NOMO-1 treated with DMSO at 0.1 percent for 48 hours (cell line): ENCODE measurements around the gene BCL7B.
"Not testable (repeated sequence)": the region's sequence is repeated elsewhere in the genome, so short reads cannot be mapped to it uniquely, and the experiment has no call there.

Source experiments
- DNase-seq: peaks from one replicate; lab custom pipeline; 2025; ENCODE audit not compliant: unreplicated experiment; lab: John Stamatoyannopoulos, UW

BCL7B gene

DNA sequence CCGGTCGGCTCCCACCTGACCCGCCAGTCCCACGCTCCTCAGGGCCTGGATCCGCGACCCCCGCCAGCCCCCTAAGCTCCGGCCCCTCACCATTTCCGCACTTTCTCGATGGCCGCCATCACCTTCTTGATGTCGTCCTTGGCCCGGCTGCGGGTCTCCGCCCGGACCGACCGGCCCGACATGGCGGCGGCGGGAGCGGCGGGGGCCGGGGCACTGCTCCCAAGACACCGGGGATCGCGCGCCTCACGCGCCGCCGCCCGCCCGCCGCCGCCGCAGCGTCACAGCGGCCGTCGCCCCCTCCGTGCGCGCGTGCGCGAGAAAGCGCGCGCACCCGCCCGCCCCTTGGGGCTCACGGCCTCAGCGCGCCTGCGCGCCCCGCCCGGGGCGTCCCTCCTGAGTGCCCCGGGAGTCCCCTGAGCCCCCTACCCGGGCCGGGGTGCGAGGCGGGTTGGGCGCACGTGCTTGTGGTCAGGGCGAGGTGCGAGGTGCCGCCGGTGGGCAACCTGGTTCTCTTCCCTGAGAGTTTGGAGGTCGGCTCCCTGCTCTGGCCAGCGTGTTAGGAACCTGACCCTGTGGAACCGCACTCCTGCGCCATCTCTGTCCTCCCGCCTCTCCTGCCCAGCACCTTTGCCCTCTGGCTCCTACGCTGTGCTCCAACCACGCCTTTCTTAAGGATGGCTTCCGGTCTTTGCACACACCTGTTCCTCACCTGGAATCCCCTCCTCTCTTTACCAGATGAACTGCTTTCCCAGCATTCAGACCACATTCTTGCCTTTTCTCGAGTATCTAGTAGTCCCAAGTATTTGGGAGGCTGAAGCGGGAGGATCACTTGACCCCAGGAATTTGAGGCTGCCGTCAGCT lies at the start of gene BCL7B:
Gene BCL7B, minus strand, starts transcription at position 294 of the 861 bp plus-strand sequence. Its CDS starts 112 bp downstream, at position 182.
- DNase-seq = peak; percentile 78

- no peak for DNase-seq
These were observed 48.2 kb upstream of the BCL7B start for GRCh38 chr7:73605601-73606220.

DNA sequence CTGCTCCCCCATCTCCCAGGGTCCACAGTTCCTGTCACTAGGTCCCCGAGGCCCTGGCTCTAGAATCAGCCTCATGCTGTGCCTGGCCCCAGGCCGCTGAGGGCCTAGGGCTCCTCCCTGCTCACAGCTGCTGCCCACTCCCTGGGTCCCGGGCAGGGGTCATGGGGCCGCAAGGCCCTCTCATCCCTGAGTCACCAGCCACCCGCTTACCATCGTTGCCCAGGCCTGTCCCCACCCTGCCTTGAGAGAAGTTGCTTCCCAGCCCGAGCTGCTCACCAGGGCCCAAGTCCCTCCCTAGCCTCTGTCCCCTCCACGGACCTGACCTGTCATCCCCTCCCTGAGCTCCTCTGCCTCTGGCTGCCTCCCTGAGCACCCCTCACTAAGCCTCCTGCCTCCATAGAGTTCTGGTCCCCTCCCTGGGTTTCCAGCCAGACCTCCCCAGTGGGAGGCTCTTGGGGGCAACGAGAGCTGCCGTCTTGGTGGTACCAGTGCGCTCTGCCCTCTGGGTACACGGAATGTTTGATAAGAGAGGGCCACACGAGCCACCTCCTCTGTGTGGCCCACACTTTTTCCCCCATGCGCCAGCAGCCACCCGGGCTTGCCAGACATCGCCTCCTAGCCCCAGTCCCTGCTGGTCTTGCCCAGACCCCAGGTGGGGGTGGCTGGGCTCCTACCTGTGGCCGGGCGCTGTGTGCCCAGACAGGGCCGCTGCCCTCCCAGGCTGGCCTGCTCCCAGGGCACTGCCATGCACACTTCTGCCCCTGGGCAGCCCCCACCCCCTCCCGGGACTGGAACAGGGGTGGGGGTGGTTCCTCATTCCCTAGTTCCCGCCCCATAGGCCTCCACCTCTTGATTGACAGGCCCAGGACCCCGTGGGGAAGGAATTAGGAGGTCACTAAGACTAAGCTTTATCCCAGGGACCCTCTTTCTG lies 45.5 kb upstream of the BCL7B start:
- DNase-seq = no peak

- DNase-seq = no peak
These were observed 42.4 kb upstream of the BCL7B start for GRCh38 chr7:73599916-73600315.

GRCh38 chr7:73599151-73599882 lies 41.8 kb upstream of the BCL7B start:
- no peak for DNase-seq

DNA sequence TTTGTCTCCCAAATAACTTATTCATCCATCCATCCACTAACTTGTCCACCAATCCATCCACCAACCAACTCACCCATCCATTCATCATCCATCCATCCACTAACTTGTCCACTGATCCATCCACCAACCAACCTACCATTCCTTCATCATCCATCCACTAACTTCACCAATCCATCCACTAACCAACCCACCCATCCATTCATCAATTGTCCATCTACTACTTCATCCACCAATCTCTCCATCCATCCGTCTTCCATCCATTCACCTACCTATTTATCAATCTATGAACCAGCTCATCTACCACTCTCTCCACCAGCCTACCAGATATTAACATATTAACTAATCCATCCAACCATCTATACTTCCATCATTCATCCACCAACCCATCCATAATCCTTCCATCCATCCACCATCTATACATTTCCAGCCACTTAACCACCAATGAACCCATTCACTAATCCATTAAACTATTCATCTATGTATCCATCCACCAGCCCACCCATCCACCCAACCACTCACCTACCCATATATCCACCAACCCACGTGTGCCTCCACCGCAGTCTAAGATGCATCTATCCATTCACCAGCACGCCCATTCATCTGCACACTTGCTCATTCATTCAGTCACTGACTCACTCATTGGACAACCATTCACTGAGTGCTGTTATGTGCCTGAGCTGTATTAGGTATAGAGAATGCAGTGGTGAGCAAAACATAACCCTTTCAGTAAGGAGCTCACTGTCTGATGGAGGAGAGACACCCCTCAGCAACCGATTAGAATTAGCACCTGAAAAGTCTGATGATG lies 40.7 kb upstream of the BCL7B start:
- no peak for DNase-seq

GRCh38 chr7:73596191-73597065 lies 38.9 kb upstream of the BCL7B start:
- DNase-seq = no peak

DNA sequence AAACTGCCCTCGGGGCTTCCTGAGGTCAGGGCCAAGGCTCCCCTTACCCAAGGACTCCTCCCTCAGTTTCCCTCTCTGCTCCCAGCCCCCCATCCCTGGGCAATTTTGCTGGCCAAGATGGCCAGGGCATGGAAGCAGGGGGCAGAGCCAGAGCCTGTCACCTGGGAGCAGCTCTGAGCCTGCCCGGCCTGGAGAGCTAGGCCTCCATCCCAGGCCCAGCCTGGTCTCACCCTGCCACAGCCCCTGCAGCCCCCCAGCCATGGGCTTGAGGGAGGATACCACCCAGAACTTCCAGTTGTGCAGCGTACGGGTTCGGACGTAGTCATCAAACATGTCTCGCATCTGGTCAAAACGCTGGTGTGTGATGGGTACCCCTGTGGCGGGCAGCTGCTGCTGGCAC lies 37.9 kb upstream of the BCL7B start:
- no peak for DNase-seq

DNA sequence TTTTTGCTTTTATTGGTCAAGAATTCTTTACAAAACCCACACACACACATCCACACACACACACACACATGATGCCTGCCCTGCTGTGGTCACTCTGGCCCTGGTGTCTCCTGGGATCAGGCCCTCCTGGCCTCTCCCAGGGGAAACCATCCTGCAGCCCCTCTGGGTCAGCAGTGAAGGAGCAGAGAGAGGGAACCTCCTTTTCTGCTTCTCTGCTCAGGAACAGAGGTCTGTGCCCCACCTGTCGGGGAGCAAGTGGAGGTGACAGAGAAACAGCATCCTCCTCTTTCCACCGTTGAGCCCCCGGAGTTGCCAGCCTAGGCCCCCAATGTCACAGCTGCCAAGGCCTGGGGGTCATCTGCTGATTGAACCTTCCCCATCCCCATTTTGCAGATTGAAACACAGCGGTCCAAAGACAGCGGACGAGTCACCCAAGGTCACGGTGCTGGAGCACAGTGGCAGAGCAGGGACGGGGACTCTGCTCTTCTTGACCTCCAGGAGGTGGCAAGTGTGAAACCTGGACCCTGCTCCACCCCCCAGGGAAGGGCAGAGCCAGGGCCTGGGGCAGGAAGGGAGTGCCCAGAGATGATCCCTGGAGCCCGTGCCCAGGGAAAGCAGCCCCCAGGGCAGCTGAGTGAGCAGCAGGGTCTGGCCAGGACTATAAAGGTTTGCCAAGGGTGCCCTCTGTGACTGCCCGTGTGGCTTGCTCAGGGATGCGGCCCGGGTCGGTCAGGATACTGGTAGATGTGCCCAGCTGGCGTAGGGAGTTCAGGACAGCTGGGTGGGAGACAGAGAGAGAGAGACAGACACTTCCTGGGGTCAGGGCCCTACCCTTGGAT lies 35.9 kb upstream of the BCL7B start:
- no peak for DNase-seq

DNA sequence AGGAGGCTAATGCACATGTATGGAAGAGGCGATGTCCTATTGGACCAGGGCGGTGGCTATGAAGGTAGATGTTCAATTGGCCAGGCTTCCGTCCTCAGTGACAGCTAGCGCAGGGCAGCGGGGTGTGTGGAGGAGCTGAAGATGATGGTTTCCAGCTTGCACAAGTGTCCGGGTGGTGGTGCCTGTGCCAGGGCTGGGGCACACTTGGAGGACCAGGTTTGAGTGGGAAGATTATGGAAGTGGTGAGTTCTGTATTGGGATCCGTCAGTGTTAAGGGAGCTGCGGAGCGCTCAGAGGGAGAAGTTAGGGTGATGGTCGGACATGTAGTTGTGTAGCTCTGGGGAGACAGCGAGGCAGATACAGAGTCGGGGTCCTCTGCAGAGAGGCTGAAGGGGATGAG lies 29.4 kb upstream of the BCL7B start:
- DNase-seq = no peak

DNA sequence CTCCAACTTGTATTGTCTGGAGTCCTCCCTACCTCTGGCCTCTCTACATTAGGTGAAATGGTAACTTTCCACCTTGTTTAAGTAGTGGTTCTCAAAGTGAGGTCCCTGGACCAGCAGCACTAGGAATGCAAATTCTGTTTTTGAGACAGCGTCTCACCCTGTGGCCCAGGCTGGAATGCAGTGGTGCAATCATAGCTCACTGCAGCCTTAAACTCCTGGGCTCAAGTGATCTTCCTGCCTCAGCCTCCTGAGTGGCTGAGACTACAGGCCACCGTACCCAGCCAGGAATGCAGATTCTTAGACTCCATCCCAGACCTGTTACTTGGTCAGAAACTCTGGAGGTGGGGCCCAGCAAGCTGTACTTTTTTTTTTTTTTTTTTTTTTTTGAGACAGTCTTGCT lies 27.7 kb upstream of the BCL7B start:
- no peak for DNase-seq

DNA sequence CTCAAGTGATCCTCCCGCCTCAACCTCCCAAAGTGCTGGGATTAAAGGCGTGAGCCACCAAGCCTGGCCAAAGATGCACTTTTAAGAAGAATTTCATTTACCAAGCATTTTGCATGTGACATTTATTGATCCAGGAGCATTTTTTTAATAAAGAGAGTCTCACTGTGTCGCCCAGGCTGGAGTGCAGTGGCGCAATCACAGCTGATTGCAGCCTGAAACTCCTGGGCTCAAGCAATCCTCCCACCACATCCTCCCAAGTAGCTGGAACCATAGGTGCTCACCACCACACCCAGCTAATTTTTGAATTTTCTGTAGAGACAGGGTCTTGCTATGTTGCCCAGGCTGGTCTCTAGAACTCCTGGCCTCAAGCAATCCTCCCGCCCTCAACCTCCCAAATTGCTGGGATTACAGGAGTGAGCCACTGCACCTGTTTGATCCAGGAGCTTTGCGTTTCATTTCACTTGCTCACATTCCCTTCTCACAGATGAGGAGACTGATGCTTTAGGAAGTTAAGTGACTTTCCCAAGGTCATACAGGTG lies 25.2 kb upstream of the BCL7B start:
- DNase-seq = peak; percentile 34

DNA sequence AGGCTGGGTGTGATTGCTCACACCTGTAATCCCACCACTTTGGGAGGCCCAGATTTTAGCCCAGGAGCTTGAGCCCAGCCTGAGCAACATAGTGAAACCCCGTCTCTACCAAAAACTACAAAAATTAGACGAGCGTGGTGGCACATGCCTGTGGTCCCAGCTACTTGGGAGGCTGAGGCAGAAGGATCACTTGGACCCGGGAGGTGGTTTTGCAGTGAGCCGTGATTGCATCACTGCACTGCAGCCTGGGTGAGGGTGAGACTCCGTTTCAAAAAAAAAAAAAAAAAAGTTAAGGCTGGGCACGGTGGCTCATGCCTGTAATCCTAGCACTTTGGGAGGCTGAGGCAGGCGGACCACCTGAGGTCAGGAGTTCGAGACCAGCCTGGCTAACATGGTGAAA lies 23.5 kb upstream of the BCL7B start:
- DNase-seq = not testable (repeated sequence)

DNA sequence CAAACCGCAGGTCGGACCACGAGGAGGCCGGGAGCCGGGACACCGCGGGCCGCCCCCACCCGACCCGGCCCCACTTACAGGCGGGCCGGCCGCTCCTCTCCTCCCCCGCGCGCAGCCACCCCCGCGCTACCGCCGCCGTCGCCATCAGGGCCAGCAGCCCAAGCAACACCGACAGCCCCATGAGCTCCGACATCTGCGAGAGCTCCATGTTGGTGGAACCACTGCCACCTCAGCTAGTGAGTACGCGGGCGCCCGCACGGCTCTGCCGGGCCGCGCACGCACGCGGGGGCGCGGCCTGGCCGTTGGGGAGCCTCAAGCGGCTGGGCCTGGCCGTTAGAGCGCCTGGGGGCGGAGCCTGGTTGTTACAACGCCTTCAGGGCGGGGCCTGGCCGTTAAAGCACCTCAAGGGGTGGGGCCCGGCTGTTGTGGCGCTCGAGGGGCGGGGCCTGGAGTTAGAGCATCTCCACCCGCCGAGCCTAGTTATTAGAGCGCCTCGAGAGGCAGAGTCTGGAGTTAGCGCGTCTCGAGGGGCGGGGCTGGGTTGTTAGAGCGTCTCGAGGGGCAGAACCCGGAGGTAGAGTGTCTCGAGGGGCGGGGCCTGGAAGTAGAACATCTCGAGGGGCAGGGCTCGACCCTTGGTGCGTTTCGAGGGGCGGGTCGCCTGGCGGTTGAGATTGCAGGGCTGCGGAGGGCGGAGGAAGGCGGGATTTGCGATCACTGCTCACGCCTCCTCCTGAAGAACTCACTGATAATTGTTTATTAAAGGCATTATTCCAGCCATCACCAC lies 21.0 kb upstream of the BCL7B start, which contains the start of gene TBL2:
Gene TBL2, minus strand, starts transcription at position 238 of the 787 bp plus-strand sequence. Its CDS starts 30 bp downstream, at position 208.
- peak; percentile 100 for DNase-seq

DNA sequence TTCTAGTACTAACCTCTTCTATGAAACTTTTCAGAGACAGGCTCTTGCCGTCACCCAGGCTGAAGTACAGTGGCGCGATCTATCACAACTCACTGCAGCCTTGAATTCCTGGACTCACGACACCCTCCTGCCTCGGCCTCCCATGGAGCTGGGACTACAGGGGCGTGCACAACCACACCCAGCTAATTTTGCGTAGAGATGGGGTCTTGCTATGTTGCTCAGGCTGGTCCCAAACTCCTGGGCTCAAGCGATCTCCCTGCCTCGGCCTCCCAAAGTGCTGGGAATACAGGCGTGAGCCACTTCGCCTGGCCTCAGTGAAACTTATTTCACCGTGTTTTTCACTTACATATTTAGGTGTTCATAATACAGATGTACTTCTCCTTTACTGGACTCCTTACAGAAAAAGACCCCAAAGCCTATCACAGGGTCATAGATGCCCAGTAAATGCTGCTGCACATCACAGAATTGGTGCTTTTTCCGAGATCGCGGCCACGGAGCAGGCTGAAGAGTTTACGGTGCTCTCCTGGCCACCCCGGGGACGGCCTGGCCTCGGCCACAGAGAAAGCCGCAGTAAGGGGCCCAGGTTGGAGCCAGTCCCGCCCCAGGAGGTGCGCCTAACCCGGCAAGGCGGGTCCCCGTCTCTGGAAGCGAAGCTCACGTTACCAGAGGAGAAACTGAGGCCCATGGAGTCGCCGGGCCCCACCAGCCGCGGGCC lies 20.3 kb upstream of the BCL7B start:
- peak; percentile 71 for DNase-seq

DNA sequence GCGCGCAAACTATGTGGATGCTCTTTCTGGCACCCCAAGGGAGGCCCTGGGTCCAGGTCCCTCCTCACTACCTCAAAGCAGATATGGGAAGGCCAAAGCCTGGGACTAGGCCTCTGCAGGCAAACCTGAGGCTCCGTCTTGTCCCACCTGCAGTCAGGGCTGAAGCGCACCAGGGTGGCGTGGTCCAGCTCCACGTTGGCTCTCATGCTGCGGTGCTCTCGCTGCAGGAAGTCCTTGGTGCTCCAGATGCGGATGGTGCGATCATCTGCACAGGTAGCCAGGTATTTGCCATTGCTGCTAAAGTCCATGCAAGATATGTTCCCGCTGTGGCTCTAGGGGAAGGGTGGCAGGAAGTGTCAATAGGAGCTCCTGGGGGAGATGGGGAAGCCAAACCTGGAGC lies 16.3 kb upstream of the BCL7B start:
- no peak for DNase-seq
